Cardiac fibroblast (primary cell): ENCODE measurements around the gene CCDC63.

Source experiments
- DNase-seq, 2 donors: peaks; one replicate each; pipeline versions ENCODE4 v3.0.0 to v3.0.0-alpha.2; 2010; ENCODE audit warnings: low read depth in 2 of 2
- H3K4me3 ChIP-seq, 2 donors: replicated peaks in 1 of 2; 1 replicate in 1 of 2; 2 replicates in 1 of 2; pipeline ENCODE4 v1.5.1; 2011; ENCODE audit warnings: low read depth in 2 of 2, low read length in 2 of 2, mild to moderate bottlenecking in 2 of 2, moderate library complexity in 1 of 2
- CTCF ChIP-seq: IDR thresholded peaks from one replicate; pipeline ENCODE4 v1.5.1; 2011; ENCODE audit warnings: low read depth, mild to moderate bottlenecking, low read length, inconsistent platforms

The CCDC63 gene

GRCh38 chr12:110913119-110914056 lies 66.6 kb downstream of the CCDC63 start:
- TF ChIP-seq CTCF = no peak
- H3K4me3 ChIP-seq = no peak overlapping the region
- DNase-seq = no peak

DNA sequence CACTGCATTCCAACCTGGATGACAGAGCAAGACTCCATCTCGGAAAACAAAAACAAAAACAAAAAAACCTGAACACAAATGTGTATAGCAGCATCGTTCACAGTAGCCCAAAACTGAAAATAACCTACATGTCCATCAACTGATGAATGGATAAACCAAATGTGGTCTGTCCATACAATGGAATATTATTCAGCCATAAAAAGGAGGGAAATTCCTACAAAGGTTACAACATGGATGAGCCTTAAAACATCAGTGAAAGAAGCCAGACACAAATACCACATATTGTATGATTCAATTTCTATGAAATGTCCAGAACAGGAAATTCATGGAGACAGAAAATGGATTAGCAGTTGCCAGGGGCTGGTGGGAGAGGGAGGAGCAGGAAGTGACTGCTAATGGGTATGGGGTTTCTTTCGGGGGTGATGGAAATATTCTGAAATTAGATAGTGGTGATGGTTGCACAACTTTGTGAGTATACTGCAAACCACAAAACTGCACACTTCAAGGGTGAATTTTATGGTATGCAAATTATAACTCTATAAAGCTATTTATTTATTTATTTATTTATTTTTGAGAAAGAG lies 69.6 kb downstream of the CCDC63 start:
- no peak for TF ChIP-seq CTCF
- H3K4me3 ChIP-seq = no peak overlapping the region
- peak; percentile 72 to 85 for DNase-seq

DNA sequence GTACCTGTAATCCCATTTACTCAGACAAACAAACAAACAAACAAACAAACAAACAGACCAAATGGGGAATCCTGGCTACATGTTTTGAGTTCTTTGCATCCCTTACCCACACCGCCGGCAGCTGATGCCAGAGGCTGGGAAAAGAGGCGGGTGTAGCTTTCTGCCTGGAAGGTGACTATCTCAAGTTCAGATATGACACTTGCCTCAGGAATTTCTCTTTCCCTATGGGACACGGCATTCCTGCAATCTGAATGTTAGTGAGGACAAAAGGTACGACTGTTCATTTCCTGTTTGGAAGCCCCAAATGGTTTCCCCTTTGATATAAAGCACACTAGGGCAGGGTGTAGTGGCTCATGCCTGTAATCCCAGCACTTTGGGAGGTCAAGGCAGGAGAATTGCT lies 70.7 kb downstream of the CCDC63 start:
- DNase-seq = peak; percentile 84 to 85
- H3K4me3 ChIP-seq = no peak overlapping the region
- no peak for TF ChIP-seq CTCF

- H3K4me3 ChIP-seq = no peak overlapping the region
- DNase-seq = peak; percentile 13 to 38
- no peak for TF ChIP-seq CTCF
Observed at GRCh38 chr12:110917961-110918360, 71.2 kb downstream of the CCDC63 start.

DNA sequence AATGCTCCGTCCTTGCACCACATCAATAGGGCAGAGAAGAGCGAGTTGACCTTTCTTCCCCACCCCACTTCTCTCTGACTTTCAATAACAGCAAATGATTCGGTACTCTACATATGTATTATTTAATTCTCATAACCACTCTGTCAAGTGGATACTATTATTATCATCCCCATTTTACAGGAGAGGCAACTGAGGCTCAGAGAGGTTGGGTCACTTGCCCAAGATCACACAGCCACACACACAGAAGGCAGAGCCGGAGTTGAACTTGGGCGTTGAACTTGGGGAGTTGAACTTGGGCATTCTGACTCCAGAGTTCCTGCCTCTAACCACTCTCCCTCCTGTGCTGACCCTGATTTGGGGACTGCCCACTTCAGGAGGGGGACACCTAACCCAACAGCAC lies 72.9 kb downstream of the CCDC63 start:
- no peak overlapping the region for H3K4me3 ChIP-seq
- DNase-seq = no peak
- TF ChIP-seq CTCF = no peak

DNA sequence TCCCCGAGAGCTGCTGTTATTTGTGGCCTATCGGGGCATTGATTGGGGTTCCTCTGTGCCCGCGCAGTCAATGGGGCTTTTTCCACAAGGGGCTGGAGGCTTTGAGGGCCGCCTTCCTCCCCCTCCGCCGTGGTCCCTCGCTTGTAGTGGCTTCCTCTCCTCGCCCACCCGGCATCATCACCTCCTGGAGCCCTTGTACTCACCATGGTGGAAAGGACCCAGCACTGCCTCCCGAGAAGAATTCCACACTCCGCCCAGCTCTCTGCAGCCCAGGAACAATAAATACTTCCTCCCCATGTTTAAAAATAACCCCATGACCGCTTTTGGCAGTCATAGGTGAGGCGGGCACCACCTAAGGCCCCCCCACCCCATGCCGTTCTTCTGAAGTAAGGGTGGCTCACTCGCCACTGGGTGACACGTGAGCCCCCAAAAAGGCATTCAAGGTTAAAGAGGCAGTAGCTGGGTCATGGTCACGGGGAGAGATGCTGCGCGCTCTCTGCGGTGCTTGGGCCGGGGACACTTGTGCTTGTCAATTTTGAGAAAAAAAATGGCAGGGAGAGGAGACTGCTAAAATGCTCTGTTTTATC lies 73.6 kb downstream of the CCDC63 start, which contains the start of gene MYL2:
TSS of gene MYL2 (minus strand) at position 256 of the 587 bp plus-strand sequence. CDS start at position 206, 50 bp downstream.
- no peak within 1 kb of the TSS for H3K4me3 ChIP-seq
- no peak for DNase-seq
- no peak for TF ChIP-seq CTCF
